WTC11 (cell line): Measurements from ENCODE around the gene ATG7. TPM values are rescaled to one million over a fixed set of nuclear protein-coding genes. Genes with fewer than 3 reads are reported as not detected.

Experiments used
- ATAC-seq: fragments of 200-7000 bp; cut with Tn5 transposase; 2 replicates; pipeline ENCODE4 v1.10.0; 2021; ENCODE audit warnings: mild to moderate bottlenecking, moderate library complexity
- CTCF ChIA-PET: fragments of 300-600 bp; sonication (Branson Sonifier 250); formaldehyde crosslinking; loops from one replicate; lab custom pipeline; 2021; ENCODE audit warnings: antibody characterized with exemption; lab: Charles Lee
- POLR2A ChIA-PET: fragments of 350-600 bp; sonication (Branson Sonifier 250); formaldehyde crosslinking; loops from one replicate; lab custom pipeline; 2021; ENCODE audit warnings: antibody characterized with exemption; lab: Charles Lee
- DNase-seq: peaks from one replicate; pipeline ENCODE4 v3.0.0; 2021; ENCODE audit warnings: low spot score
- H3K27ac Mint-ChIP-seq: 2 replicates; pipeline ENCODE4 v1.8.0; 2021; ENCODE audit warnings: mixed read lengths
- H3K27me3 Mint-ChIP-seq: 2 replicates; pipeline ENCODE4 v1.8.0; 2021; ENCODE audit warnings: low read depth, mild to moderate bottlenecking, moderate library complexity, mixed read lengths
- H3K36me3 Mint-ChIP-seq: 2 replicates; pipeline ENCODE4 v1.8.0; 2021; ENCODE audit warnings: mixed read lengths
- H3K4me1 Mint-ChIP-seq: 2 replicates; pipeline ENCODE4 v1.8.0; 2022; ENCODE audit warnings: mixed read lengths
- H3K4me3 Mint-ChIP-seq: 2 replicates; pipeline ENCODE4 v1.8.0; 2021; ENCODE audit warnings: mild to moderate bottlenecking, moderate library complexity, mixed read lengths
- H3K9me3 Mint-ChIP-seq: 2 replicates; pipeline ENCODE4 v1.8.0; 2021; ENCODE audit warnings: mixed read lengths
- ATF6 ChIP-seq: sonication (generic); formaldehyde crosslinking; IDR thresholded peaks from 2 replicates; pipeline ENCODE4 v1.8.1; 2023; ENCODE audit warnings: mild to moderate bottlenecking, missing genetic modification reagents
- EMX1 ChIP-seq: fragments of 250-450 bp; sonication (Bioruptor Pico); IDR thresholded peaks from 2 replicates; pipeline ENCODE4 v1.8.0; 2021; ENCODE audit warnings: mild to moderate bottlenecking
- FOXP1 ChIP-seq: sonication (generic); formaldehyde crosslinking; IDR thresholded peaks from 2 replicates; pipeline ENCODE4 v1.8.0; 2022; ENCODE audit warnings: missing genetic modification reagents, mild to moderate bottlenecking, moderate library complexity, borderline replicate concordance
- GABPB1 ChIP-seq: sonication (generic); formaldehyde crosslinking; IDR thresholded peaks from 2 replicates; pipeline ENCODE4 v1.8.1; 2023; ENCODE audit warnings: mild to moderate bottlenecking, missing genetic modification reagents
- GRHL2 ChIP-seq: fragments of 250-450 bp; sonication (Bioruptor Pico); IDR thresholded peaks from 2 replicates; pipeline ENCODE4 v1.8.0; 2022; ENCODE audit warnings: mild to moderate bottlenecking, moderate library complexity; ENCODE audit not compliant: insufficient replicate concordance, severe bottlenecking
- IRF1 ChIP-seq: sonication (generic); formaldehyde crosslinking; IDR thresholded peaks from 2 replicates; pipeline ENCODE4 v1.8.0; 2023; ENCODE audit warnings: missing genetic modification reagents
- IRF2 ChIP-seq: sonication (generic); formaldehyde crosslinking; IDR thresholded peaks from 2 replicates; pipeline ENCODE4 v1.8.0; 2022; ENCODE audit warnings: low read depth, missing genetic modification reagents, borderline replicate concordance
- MYBL2 ChIP-seq: sonication (generic); formaldehyde crosslinking; IDR thresholded peaks from 2 replicates; pipeline ENCODE4 v1.8.1; 2023; ENCODE audit warnings: mild to moderate bottlenecking, moderate library complexity, missing genetic modification reagents
- NFYB ChIP-seq: sonication (generic); formaldehyde crosslinking; conservative IDR thresholded peaks from 2 replicates; pipeline ENCODE4 v1.8.0; 2022; ENCODE audit warnings: low read depth, missing genetic modification reagents
- PRRX2 ChIP-seq: fragments of 250-450 bp; sonication (Bioruptor Pico); IDR thresholded peaks from 2 replicates; pipeline ENCODE4 v1.8.0; 2021; ENCODE audit warnings: mild to moderate bottlenecking
- RELA ChIP-seq: sonication (generic); formaldehyde crosslinking; IDR thresholded peaks from 2 replicates; pipeline ENCODE4 v1.8.1; 2022; ENCODE audit warnings: missing genetic modification reagents, mild to moderate bottlenecking, borderline replicate concordance
- SMAD3 ChIP-seq: sonication (generic); formaldehyde crosslinking; IDR thresholded peaks from 2 replicates; pipeline ENCODE4 v1.8.0; 2022; ENCODE audit warnings: missing genetic modification reagents, mild to moderate bottlenecking, borderline replicate concordance
- TP53 ChIP-seq: sonication (generic); formaldehyde crosslinking; IDR thresholded peaks from 2 replicates; pipeline ENCODE4 v1.8.1; 2023; ENCODE audit warnings: mild to moderate bottlenecking, missing genetic modification reagents
- USF2 ChIP-seq: sonication (generic); formaldehyde crosslinking; IDR thresholded peaks from 2 replicates; pipeline ENCODE4 v1.8.1; 2023; ENCODE audit warnings: mild to moderate bottlenecking, missing genetic modification reagents, moderate library complexity
- ZNF317 ChIP-seq: sonication (generic); formaldehyde crosslinking; IDR thresholded peaks from 2 replicates; pipeline ENCODE4 v1.8.1; 2023; ENCODE audit warnings: low read depth, mild to moderate bottlenecking, moderate library complexity, missing genetic modification reagents, borderline replicate concordance
- ZNF423 ChIP-seq: fragments of 250-450 bp; sonication (Bioruptor Pico); IDR thresholded peaks from 2 replicates; pipeline ENCODE4 v2.1.2; 2022; ENCODE audit warnings: mild to moderate bottlenecking, moderate library complexity
- ZNF425 ChIP-seq: fragments of 250-450 bp; sonication (Bioruptor Pico); conservative IDR thresholded peaks from 2 replicates; pipeline ENCODE4 v1.9.0; 2021; ENCODE audit warnings: mild to moderate bottlenecking
- total RNA-seq: library from RNA; stranded (reverse); gene quantifications from 3 replicates; pipeline ENCODE4 v1.2.3, GENCODE V29; 2021
- TF ChIP-seq, protein P1 (sequence below): fragments of 250-450 bp; sonication (Bioruptor Pico); IDR thresholded peaks from 2 replicates; pipeline ENCODE4 v1.9.0; 2021; ENCODE audit warnings: mild to moderate bottlenecking
- TF ChIP-seq, protein P2 (sequence below): fragments of 250-450 bp; sonication (Bioruptor Pico); IDR thresholded peaks from 2 replicates; pipeline ENCODE4 v1.8.0; 2021; ENCODE audit warnings: mild to moderate bottlenecking
- TF ChIP-seq, protein P3 (sequence below): fragments of 250-450 bp; sonication (Bioruptor Pico); IDR thresholded peaks from 2 replicates; pipeline ENCODE4 v2.1.2; 2022; ENCODE audit warnings: mild to moderate bottlenecking, moderate library complexity

The ATG7 gene
- total RNA-seq, 1 experiment from 2014 or later, result 17.5 TPM

DNA sequence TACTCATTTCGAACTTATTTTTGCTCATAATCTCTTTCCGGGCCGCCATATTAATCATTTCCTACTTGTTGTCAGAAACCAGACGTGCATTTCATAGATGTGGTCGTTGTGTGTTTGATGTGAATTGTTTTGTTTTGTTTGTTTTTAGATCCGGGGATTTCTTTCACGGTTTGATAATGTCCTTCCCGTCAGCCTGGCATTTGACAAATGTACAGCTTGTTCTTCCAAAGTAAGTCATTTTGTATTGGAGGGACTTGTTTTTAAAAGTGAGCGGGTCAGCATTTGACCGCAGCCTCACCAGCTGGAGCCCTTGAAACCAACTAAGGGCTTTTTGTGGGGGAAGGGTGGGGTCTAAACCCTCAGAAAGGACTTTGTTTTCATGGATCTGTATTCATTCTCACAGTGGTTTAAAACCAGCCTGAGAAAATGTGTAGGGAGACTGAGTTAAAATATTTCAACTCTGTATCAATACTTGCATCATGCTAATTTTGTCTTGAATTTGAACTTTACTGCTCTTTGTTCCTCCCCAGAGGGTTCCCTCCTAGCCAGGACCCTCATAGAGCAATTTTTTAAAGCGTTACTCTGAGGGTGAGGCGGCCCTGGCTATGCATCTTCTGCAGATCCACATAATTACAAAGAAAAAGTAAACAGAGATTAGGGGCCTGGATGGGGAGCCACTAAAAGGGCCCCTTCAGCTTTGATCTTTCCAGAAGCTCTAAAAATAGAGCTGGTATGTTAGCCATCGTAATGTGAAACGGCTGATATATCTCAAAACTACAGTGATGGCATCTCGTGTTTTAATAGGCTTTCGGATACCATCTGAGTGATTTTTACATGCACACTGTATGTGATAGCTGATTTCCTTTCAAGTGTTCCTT, 107.9 kb downstream of the ATG7 start (continued):
- TF ChIP-seq, protein P1, sequence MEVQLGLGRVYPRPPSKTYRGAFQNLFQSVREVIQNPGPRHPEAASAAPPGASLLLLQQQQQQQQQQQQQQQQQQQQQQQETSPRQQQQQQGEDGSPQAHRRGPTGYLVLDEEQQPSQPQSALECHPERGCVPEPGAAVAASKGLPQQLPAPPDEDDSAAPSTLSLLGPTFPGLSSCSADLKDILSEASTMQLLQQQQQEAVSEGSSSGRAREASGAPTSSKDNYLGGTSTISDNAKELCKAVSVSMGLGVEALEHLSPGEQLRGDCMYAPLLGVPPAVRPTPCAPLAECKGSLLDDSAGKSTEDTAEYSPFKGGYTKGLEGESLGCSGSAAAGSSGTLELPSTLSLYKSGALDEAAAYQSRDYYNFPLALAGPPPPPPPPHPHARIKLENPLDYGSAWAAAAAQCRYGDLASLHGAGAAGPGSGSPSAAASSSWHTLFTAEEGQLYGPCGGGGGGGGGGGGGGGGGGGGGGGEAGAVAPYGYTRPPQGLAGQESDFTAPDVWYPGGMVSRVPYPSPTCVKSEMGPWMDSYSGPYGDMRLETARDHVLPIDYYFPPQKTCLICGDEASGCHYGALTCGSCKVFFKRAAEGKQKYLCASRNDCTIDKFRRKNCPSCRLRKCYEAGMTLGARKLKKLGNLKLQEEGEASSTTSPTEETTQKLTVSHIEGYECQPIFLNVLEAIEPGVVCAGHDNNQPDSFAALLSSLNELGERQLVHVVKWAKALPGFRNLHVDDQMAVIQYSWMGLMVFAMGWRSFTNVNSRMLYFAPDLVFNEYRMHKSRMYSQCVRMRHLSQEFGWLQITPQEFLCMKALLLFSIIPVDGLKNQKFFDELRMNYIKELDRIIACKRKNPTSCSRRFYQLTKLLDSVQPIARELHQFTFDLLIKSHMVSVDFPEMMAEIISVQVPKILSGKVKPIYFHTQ (CRISPR knock-in tag), result no peak

- Mint-ChIP-seq H3K27me3 (no peaks in the 10 kb centered on the region), H3K27ac (no peak overlapping the region), H3K36me3 (no peaks in the 10 kb centered on the region), H3K9me3 (no peaks in the 10 kb centered on the region), H3K4me3 (no peak overlapping the region), H3K4me1 (peaks cover 28% of the 10 kb centered on the region)
- TF ChIP-seq TP53 (CRISPR knock-in tag) (no peak), MYBL2 (CRISPR knock-in tag) (no peak), GABPB1 (CRISPR knock-in tag) (no peak), ATF6 (no peak), ZNF317 (CRISPR knock-in tag) (no peak), PRRX2 (CRISPR knock-in tag) (no peak), IRF1 (CRISPR knock-in tag) (no peak), SMAD3 (CRISPR knock-in tag) (no peak), RELA (CRISPR knock-in tag) (no peak), EMX1 (CRISPR knock-in tag) (no peak), ZNF425 (CRISPR knock-in tag) (no peak), FOXP1 (CRISPR knock-in tag) (no peak), IRF2 (no peak), GRHL2 (no peak), NFYB (CRISPR knock-in tag) (no peak), USF2 (CRISPR knock-in tag) (no peak), ZNF423 (CRISPR knock-in tag) (no peak)
- TF ChIP-seq, protein P2, sequence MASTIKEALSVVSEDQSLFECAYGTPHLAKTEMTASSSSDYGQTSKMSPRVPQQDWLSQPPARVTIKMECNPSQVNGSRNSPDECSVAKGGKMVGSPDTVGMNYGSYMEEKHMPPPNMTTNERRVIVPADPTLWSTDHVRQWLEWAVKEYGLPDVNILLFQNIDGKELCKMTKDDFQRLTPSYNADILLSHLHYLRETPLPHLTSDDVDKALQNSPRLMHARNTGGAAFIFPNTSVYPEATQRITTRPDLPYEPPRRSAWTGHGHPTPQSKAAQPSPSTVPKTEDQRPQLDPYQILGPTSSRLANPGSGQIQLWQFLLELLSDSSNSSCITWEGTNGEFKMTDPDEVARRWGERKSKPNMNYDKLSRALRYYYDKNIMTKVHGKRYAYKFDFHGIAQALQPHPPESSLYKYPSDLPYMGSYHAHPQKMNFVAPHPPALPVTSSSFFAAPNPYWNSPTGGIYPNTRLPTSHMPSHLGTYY (CRISPR knock-in tag), result no peak
- TF ChIP-seq, protein P3, sequence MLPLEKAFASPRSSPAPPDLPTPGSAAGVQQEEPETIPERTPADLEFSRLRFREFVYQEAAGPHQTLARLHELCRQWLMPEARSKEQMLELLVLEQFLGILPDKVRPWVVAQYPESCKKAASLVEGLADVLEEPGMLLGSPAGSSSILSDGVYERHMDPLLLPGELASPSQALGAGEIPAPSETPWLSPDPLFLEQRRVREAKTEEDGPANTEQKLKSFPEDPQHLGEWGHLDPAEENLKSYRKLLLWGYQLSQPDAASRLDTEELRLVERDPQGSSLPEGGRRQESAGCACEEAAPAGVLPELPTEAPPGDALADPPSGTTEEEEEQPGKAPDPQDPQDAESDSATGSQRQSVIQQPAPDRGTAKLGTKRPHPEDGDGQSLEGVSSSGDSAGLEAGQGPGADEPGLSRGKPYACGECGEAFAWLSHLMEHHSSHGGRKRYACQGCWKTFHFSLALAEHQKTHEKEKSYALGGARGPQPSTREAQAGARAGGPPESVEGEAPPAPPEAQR (CRISPR knock-in tag), result no peak
- ChIA-PET POLR2A (no interaction called here), CTCF (interaction anchor here (0.9 to 3.0 kb wide), 3 partner anchors 85 to 270 kb away, joined by 3 to 21 read pairs (median 4); no protein-coding TSS in a partner anchor)
- DNase-seq (no peak), ATAC-seq (no peak)
Observed at GRCh38 chr3:11381141-11381540, 108.9 kb downstream of the ATG7 start.
